Central memory CD8-positive, alpha-beta T cell (primary cell): ENCODE measurements around the gene ATP5MC2.

Experiments
- ATAC-seq: fragments of 150-1000 bp; cut with Tn5 transposase; replicated peaks from 2 replicates; pipeline ENCODE4 v1.10.0; 2022; ENCODE audit warnings: mild to moderate bottlenecking, moderate FRiP score, moderate number of reproducible peaks; ENCODE audit not compliant: poor library complexity, severe bottlenecking; ENCODE audit errors: extremely low read depth
- DNase-seq, 2 donors: peaks; one replicate each; pipeline ENCODE4 v3.0.0; 2021; ENCODE audit warnings: low spot score in 2 of 2
- H3K27ac Mint-ChIP-seq: one replicate; pipeline ENCODE4 v1.8.0; 2022; ENCODE audit warnings: low read depth, mild to moderate bottlenecking, moderate library complexity, mixed read lengths
- H3K27me3 Mint-ChIP-seq: one replicate; pipeline ENCODE4 v1.8.0; 2022; ENCODE audit warnings: mixed read lengths
- H3K36me3 Mint-ChIP-seq: one replicate; pipeline ENCODE4 v1.8.0; 2022; ENCODE audit warnings: mild to moderate bottlenecking, moderate library complexity, mixed read lengths; ENCODE audit not compliant: insufficient read depth
- H3K4me1 Mint-ChIP-seq: one replicate; pipeline ENCODE4 v1.8.0; 2022; ENCODE audit warnings: mixed read lengths
- H3K4me3 Mint-ChIP-seq: one replicate; pipeline ENCODE4 v1.8.0; 2022; ENCODE audit warnings: mild to moderate bottlenecking, moderate library complexity, mixed read lengths
- H3K9me3 Mint-ChIP-seq: one replicate; pipeline ENCODE4 v1.8.0; 2022; ENCODE audit warnings: mixed read lengths

ATP5MC2 gene

GRCh38 chr12:53627919-53628318 lies 48.0 kb downstream of the ATP5MC2 start:
- no peak for DNase-seq
- Mint-ChIP-seq H3K36me3 (peaks cover 13% of the 10 kb centered on the region), H3K4me3 (no peak overlapping the region), H3K4me1 (peaks cover 28% of the 10 kb centered on the region), H3K27me3 (no peaks in the 10 kb centered on the region), H3K9me3 (no peaks in the 10 kb centered on the region), H3K27ac (no peak overlapping the region)
- ATAC-seq = no peak

GRCh38 chr12:53626702-53627169 lies 49.1 kb downstream of the ATP5MC2 start:
- Mint-ChIP-seq H3K4me1 (peaks cover 28% of the 10 kb centered on the region), H3K27ac (peak overlapping the region; percentile 97), H3K4me3 (peak overlapping the region; percentile 98), H3K27me3 (no peaks in the 10 kb centered on the region), H3K9me3 (no peaks in the 10 kb centered on the region), H3K36me3 (peaks cover 13% of the 10 kb centered on the region)
- no peak for DNase-seq
- no peak for ATAC-seq

- Mint-ChIP-seq H3K27me3 (no peaks in the 10 kb centered on the region), H3K27ac (peak within 1 kb of the TSS; percentile 97), H3K4me3 (peak within 1 kb of the TSS; percentile 98), H3K9me3 (no peaks in the 10 kb centered on the region), H3K4me1 (peaks cover 28% of the 10 kb centered on the region), H3K36me3 (peaks cover 13% of the 10 kb centered on the region)
- ATAC-seq (peak; percentile 97), DNase-seq (peak; percentile 98 to 99)
Measured at GRCh38 chr12:53625946-53626701, 49.8 kb downstream of the ATP5MC2 start, which contains the start of gene ATF7. Gene ATF7, minus strand, starts transcription at chr12:53626382. Its CDS starts 25,382 bp downstream, at chr12:53601000.

GRCh38 chr12:53625373-53625945 lies 50.4 kb downstream of the ATP5MC2 start:
- H3K4me3 Mint-ChIP-seq = peak overlapping the region; percentile 98
- DNase-seq = no peak
- H3K36me3 Mint-ChIP-seq = peaks cover 15% of the 10 kb centered on the region
- ATAC-seq = no peak
- H3K9me3 Mint-ChIP-seq = no peaks in the 10 kb centered on the region
- H3K4me1 Mint-ChIP-seq = peaks cover 28% of the 10 kb centered on the region
- peak overlapping the region; percentile 97 for H3K27ac Mint-ChIP-seq
- no peaks in the 10 kb centered on the region for H3K27me3 Mint-ChIP-seq

- peak overlapping the region; percentile 97 for H3K27ac Mint-ChIP-seq
- ATAC-seq (no peak), DNase-seq (no peak)
- H3K4me3 Mint-ChIP-seq = peak overlapping the region; percentile 98
- no peaks in the 10 kb centered on the region for H3K9me3 Mint-ChIP-seq
- peaks cover 15% of the 10 kb centered on the region for H3K36me3 Mint-ChIP-seq
- H3K27me3 Mint-ChIP-seq = no peaks in the 10 kb centered on the region
- peaks cover 28% of the 10 kb centered on the region for H3K4me1 Mint-ChIP-seq
Measured at GRCh38 chr12:53624956-53625355, 50.9 kb downstream of the ATP5MC2 start.

- ATAC-seq (no peak), DNase-seq (no peak)
- Mint-ChIP-seq H3K4me3 (peak overlapping the region; percentile 98), H3K4me1 (peaks cover 28% of the 10 kb centered on the region), H3K27ac (no peak overlapping the region), H3K36me3 (peaks cover 15% of the 10 kb centered on the region), H3K27me3 (no peaks in the 10 kb centered on the region), H3K9me3 (no peaks in the 10 kb centered on the region)
Measured at GRCh38 chr12:53624458-53624857, 51.4 kb downstream of the ATP5MC2 start.

- H3K9me3 Mint-ChIP-seq = no peaks in the 10 kb centered on the region
- no peak for ATAC-seq
- DNase-seq = no peak
- peaks cover 28% of the 10 kb centered on the region for H3K4me1 Mint-ChIP-seq
- peaks cover 15% of the 10 kb centered on the region for H3K36me3 Mint-ChIP-seq
- peak overlapping the region; percentile 98 for H3K4me3 Mint-ChIP-seq
- no peak overlapping the region for H3K27ac Mint-ChIP-seq
- H3K27me3 Mint-ChIP-seq = no peaks in the 10 kb centered on the region
Measured at GRCh38 chr12:53623548-53624385, 52.1 kb downstream of the ATP5MC2 start.

- DNase-seq (no peak), ATAC-seq (no peak)
- Mint-ChIP-seq H3K9me3 (no peaks in the 10 kb centered on the region), H3K27ac (no peak overlapping the region), H3K27me3 (no peaks in the 10 kb centered on the region), H3K36me3 (peaks cover 15% of the 10 kb centered on the region), H3K4me1 (peaks cover 39% of the 10 kb centered on the region), H3K4me3 (no peak overlapping the region)
Measured at GRCh38 chr12:53622724-53623123, 53.2 kb downstream of the ATP5MC2 start.

- Mint-ChIP-seq H3K4me3 (peak overlapping the region; percentile 67), H3K27me3 (no peaks in the 10 kb centered on the region), H3K4me1 (peaks cover 19% of the 10 kb centered on the region), H3K27ac (peak overlapping the region; percentile 88), H3K9me3 (no peaks in the 10 kb centered on the region), H3K36me3 (peaks cover 11% of the 10 kb centered on the region)
- ATAC-seq = no peak
- DNase-seq = no peak
Measured at GRCh38 chr12:53618275-53618674, 57.6 kb downstream of the ATP5MC2 start.

- H3K27me3 Mint-ChIP-seq = no peaks in the 10 kb centered on the region
- H3K4me1 Mint-ChIP-seq = peaks cover 19% of the 10 kb centered on the region
- peak overlapping the region; percentile 88 for H3K27ac Mint-ChIP-seq
- peaks cover 11% of the 10 kb centered on the region for H3K36me3 Mint-ChIP-seq
- peak overlapping the region; percentile 67 for H3K4me3 Mint-ChIP-seq
- no peaks in the 10 kb centered on the region for H3K9me3 Mint-ChIP-seq
- ATAC-seq = no peak
- DNase-seq = no peak
Measured at GRCh38 chr12:53617700-53618099, 58.2 kb downstream of the ATP5MC2 start.

- Mint-ChIP-seq H3K4me3 (no peak overlapping the region), H3K4me1 (peaks cover 19% of the 10 kb centered on the region), H3K9me3 (no peaks in the 10 kb centered on the region), H3K27me3 (no peaks in the 10 kb centered on the region), H3K27ac (no peak overlapping the region), H3K36me3 (peaks cover 11% of the 10 kb centered on the region)
- DNase-seq = no peak
- no peak for ATAC-seq
Measured at GRCh38 chr12:53616950-53617349, 58.9 kb downstream of the ATP5MC2 start.
